Mammary epithelial cell (primary cell): ENCODE data around the gene PSMD2.

Experiments
- CTCF ChIP-seq, 2 donors: IDR thresholded peaks in 1 of 2; conservative IDR thresholded peaks in 1 of 2; 2 replicates each; pipeline ENCODE4 v1.5.1; 2011 to 2012; ENCODE audit warnings: inconsistent platforms in 2 of 2, low read length in 2 of 2, mild to moderate bottlenecking in 2 of 2, control low read depth in 1 of 2, low read depth in 1 of 2; ENCODE audit not compliant: insufficient read depth in 1 of 2; ENCODE audit errors: extremely low read depth in 1 of 2
- EZH2 ChIP-seq: IDR thresholded peaks from 2 replicates; pipeline ENCODE4 v1.6.1; 2012; ENCODE audit warnings: low read length, inconsistent platforms, borderline replicate concordance

- TF ChIP-seq CTCF (conservative IDR thresholded peaks at IDR 0.05 in 1 of 2, IDR thresholded peaks at IDR 0.05 in 1 of 2; ENCODE audit: extremely low read depth in 1 of 2, insufficient read depth in 1 of 2, low read depth in 1 of 2, low read length in 2 of 2) (no peak), EZH2 (no peak)
Observed at GRCh38 chr3:184277366-184277765, 21.7 kb upstream of the PSMD2 start.
